C4-2B (cell line): ENCODE results near the gene ARHGEF19.
A peak's percentile ranks its signal among the peaks of the same experiment; 100 is the strongest.
"Not testable (repeated sequence)": the region's sequence is repeated elsewhere in the genome, so short reads cannot be mapped to it uniquely, and the experiment has no call there.

ENCODE experiments used
- H3K27ac ChIP-seq: fragments of 450-650 bp; 2 replicates; pipeline ENCODE4 v1.5.1; 2017
- ZFX ChIP-seq: fragments of 450-650 bp; IDR thresholded peaks from 2 replicates; pipeline ENCODE4 v1.6.1; 2017
- TF ChIP-seq, protein P1 (sequence below): fragments of 450-650 bp; conservative IDR thresholded peaks from 2 replicates; pipeline ENCODE4 v1.5.1; 2017; ENCODE audit warnings: mild to moderate bottlenecking

Gene ARHGEF19

DNA sequence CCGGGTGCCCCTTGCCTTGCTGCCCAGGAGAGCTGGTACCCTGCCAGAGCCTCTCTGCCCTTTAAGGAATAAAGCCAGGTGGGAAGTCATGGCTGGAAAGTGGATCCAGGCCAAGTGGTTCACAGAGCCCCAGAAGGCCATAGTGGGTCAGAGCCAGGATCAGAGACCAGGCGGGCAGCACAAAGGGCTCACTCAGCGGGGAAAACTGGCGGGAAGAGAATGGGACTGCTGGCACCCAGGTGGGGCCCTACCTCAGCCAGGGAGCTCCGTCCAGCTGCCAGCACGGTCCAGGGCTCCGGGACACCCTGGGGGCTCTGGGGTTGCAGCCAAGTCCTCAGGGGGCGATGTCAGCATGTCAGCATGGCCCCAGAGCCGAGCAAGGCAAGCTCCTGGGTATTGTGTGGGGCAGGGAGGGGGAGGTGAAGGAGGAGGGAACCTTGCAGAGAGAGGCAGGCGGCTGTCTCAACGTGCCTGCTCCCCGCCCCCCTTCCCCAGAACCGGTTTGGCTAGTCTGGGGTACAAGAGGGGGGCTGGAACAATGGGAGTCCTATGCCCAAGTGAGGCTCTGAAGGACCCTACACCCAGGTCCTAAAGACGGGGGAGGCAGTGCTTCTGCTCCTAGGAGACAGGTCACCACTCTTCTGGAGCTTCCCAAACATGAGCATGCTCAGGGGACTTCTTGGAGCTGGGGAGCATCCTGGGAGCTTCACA, at the start of gene ARHGEF19:
ARHGEF19 (minus strand) TSS at position 402 of the 711 bp plus-strand sequence. CDS start 3,598 bp downstream, outside the sequence.
- H3K27ac ChIP-seq: peak within 1 kb of the TSS; percentile 8; the same call in 1 of the 2 replicates

DNA sequence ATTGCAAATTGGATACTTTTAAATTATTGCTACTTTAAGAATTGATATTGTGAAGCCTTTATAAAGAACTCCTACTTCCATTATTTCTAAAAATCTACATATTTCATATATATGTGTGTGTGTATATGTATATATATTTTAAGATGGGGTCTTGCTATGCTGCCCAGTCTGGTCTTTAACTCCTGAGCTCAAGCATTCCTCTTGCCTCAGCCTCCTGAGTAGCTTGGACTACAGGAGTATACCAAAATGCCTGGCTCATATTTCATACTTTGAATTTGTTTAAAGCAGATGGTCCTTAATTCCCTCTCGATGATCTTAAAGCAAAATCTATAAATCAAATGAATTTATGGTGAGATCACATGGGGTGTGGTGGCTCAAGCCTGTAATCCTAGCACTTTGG, 49.6 kb upstream of the ARHGEF19 start:
- no peak overlapping the region for H3K27ac ChIP-seq
- TF ChIP-seq, protein P1, sequence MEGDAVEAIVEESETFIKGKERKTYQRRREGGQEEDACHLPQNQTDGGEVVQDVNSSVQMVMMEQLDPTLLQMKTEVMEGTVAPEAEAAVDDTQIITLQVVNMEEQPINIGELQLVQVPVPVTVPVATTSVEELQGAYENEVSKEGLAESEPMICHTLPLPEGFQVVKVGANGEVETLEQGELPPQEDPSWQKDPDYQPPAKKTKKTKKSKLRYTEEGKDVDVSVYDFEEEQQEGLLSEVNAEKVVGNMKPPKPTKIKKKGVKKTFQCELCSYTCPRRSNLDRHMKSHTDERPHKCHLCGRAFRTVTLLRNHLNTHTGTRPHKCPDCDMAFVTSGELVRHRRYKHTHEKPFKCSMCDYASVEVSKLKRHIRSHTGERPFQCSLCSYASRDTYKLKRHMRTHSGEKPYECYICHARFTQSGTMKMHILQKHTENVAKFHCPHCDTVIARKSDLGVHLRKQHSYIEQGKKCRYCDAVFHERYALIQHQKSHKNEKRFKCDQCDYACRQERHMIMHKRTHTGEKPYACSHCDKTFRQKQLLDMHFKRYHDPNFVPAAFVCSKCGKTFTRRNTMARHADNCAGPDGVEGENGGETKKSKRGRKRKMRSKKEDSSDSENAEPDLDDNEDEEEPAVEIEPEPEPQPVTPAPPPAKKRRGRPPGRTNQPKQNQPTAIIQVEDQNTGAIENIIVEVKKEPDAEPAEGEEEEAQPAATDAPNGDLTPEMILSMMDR: no peak
- TF ChIP-seq ZFX: no peak

More for the DNA sequence above, at the start of gene ARHGEF19:
- no peak for TF ChIP-seq ZFX
- TF ChIP-seq, protein P1: no peak

DNA sequence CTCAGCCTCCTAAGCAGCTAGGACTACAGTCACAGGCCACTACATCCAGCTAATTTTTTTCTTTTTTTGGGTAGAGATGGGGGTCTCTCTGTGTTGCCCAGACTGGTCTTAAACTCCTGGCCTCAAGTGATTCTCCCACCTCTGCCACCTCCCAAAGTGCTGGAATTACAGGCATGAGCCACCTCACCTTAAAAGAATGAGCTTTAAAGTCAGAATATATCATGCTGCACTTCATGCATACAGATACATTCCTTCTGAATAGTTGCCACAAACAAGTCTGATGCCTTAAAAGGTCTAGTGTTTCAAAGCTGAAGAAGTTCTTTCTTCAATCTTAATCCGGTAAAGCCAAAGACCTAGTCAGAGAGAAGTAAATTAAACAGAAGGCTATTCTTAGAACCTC, 48.4 kb upstream of the ARHGEF19 start:
- TF ChIP-seq, protein P1: no peak
- TF ChIP-seq ZFX: no peak
- H3K27ac ChIP-seq: no peak overlapping the region

DNA sequence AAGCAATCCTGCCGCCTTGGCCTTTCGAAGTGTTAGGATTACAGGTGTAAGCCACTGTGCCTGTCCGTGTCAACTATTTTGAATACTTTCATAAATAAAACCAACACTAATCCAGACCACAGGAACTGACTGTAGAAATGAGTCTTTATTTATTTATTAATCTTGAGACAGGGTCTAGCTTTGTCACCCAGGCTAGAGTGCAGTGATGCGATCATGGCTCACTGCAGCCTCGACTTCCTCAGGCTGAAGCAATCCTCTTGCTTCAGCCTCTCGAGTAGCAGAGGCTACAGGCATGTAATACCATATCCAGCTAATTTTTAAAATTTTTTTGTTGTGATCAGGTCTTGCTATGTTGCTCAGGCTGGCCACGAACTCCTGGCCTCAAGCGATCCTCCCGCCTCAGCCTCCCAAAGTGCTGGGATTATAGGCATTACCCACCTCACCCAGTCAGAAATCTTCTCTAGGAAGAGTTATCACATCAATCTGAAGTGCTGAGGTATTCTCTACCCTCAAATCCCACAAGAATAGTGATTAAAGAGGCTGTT, 46.2 kb upstream of the ARHGEF19 start:
- H3K27ac ChIP-seq: no peak overlapping the region
- TF ChIP-seq, protein P1: no peak
- no peak for TF ChIP-seq ZFX

DNA sequence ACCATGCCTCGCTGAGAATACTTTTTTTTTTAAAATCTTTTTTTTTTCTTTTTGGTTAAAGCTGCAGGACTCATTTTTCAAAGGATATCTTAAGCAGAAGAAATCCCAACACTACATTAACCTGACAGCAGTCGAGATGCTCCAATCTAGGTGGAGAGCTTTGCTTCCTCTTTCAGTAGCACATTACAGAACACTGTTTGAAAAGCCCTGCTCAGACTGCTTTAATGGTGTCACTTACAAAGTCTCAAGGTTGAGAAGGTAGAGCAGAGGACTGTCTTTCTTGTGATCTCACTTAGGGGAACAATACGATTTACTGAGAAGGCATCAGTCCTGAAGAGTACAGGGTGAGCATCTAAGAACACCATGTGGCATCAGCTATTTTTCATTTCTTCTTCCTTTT, 45.5 kb upstream of the ARHGEF19 start:
- TF ChIP-seq ZFX: no peak
- TF ChIP-seq, protein P1: no peak
- no peak overlapping the region for H3K27ac ChIP-seq

DNA sequence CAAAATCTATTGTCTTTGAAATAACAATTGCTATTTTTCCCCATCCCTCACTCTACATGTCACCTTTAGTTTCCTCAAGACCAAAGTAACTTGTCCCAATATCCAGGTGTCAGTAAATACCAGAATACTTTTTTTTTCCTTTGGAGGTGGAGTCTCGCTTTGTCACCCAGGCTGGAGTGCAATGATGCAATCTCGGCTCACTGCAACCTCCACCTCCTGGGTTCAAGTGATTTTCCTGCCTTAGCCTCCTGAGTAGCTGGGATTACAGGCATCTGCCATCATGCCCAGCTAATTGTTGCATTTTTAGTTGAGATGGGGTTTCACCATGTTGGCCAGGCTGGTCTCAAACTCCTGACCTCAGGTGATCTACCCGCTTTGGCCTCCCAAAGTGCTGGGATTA, 45.1 kb upstream of the ARHGEF19 start:
- not testable (repeated sequence) for H3K27ac ChIP-seq

DNA sequence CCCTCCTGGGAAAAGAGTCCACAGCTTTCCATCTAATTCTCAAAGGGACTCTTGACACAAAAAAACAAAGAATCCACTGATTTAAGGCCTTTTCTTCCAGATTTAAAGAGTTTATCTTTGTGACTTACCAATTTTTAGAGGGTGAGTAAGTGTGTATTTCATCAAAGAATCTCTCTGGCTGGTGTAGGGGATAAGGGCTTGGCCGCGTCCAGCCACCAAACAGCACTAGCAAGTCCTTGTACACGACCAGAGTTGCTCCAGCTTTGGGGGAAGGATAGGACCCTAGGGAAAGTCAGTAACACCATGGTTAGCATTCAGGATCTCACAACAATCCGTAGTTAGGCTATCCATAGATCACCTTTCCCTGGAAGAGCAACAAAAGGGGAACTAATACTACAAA, 44.0 kb upstream of the ARHGEF19 start:
- TF ChIP-seq, protein P1: no peak
- TF ChIP-seq ZFX: no peak
- no peak overlapping the region for H3K27ac ChIP-seq
